Adrenal gland (tissue), 5 donors: Measurements from ENCODE around the gene ITPR3.

Experiments used
- POLR2A ChIP-seq, 2 donors: fragments of 450-650 bp; IDR thresholded peaks; one replicate each; pipeline ENCODE4 v1.6.1; 2017; ENCODE audit warnings: antibody characterized with exemption in 2 of 2, mild to moderate bottlenecking in 2 of 2, moderate library complexity in 1 of 2
- TF ChIP-seq, protein P1 (sequence below), 6 experiments: fragments of 450-650 bp in 4 of 6; fragments of 200-600 bp in 2 of 6; sonication (generic) in 1 of 6; IDR thresholded peaks; 1 replicate in 5 of 6; 2 replicates in 1 of 6; pipeline versions ENCODE4 v1.5.1 to v1.8.0; 2016 to 2021; ENCODE audit warnings: antibody characterized with exemption in 6 of 6, mild to moderate bottlenecking in 2 of 6, moderate library complexity in 1 of 6
- donor health status: DM: no; HTN: no; CAD: no.

DNA sequence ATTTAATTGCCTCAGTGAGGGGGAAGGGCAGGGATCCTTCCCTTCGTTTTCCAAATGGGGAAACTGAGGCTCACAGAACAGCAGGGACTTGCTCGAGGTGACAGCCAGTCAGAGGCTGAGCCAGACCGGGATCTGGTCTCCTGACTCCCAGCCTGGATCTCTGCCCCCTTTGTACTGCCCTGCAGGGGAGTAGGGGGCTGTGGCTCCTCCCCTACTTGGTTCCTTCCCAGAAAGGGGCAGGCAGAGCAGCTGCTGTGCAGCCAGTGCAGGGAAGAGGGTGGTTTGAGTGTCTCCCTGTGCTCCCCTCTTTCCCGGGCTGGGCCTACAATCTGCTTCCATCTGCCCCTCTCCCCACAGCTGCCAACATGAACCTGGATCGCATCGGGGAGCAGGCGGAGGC is 52.7 kb downstream of the ITPR3 start:
- TF ChIP-seq, protein P1, sequence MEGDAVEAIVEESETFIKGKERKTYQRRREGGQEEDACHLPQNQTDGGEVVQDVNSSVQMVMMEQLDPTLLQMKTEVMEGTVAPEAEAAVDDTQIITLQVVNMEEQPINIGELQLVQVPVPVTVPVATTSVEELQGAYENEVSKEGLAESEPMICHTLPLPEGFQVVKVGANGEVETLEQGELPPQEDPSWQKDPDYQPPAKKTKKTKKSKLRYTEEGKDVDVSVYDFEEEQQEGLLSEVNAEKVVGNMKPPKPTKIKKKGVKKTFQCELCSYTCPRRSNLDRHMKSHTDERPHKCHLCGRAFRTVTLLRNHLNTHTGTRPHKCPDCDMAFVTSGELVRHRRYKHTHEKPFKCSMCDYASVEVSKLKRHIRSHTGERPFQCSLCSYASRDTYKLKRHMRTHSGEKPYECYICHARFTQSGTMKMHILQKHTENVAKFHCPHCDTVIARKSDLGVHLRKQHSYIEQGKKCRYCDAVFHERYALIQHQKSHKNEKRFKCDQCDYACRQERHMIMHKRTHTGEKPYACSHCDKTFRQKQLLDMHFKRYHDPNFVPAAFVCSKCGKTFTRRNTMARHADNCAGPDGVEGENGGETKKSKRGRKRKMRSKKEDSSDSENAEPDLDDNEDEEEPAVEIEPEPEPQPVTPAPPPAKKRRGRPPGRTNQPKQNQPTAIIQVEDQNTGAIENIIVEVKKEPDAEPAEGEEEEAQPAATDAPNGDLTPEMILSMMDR (IDR thresholded peaks at IDR 0.05), result no peak
- no peak for TF ChIP-seq POLR2A (IDR thresholded peaks at IDR 0.05)
